Head of caudate nucleus (tissue), 42 donors: Measurements from ENCODE around the gene AOPEP.

Experiments
- DNase-seq, 42 donors: peaks; one replicate each; pipeline versions ENCODE4 v3.0.0 to v3.0.0-alpha.2; 2020 to 2021; ENCODE audit warnings: mixed read lengths in 7 of 42
- intact Hi-C: fragments of 100-400 bp; cut with DNase I; formaldehyde crosslinking; loops from one replicate; pipeline ENCODE4 v1.15.0; 2022

AOPEP gene

DNA sequence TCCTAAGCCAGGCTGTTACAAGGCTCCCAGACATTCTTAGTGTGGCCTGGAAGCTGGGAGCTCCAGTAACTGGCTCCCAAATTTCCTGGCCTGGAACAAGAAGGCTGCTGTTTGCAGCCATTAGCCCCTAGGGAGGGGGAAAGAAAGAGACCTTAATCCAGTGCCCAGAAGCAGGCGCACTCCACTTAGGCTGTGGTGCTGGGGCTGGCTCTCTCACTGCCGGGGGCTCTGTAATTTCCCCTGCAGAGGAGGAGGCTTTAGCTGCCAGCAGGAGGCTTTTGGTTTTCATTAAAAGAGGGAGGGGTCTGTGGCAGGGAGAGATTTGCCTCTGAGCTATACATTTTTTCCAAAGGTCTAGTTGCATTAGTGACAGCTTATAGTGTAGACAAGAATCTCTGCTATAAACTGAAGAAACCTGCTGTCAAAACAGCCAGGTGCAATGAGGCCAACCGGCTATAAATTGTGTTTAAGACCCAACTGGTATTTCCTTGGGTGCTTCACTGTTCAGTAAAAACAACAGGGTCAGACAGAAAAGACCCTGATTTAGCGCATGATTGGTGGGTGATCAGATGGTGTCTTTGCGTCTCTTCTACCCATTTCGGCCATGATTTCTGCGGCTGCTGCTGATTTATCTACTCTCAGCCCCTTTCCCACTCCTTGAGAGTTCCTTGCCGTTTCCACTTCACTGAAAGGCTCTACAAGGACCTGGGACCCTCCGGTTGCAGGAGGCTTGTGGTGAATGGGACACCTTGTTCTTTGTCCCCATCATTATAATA is 254.6 kb downstream of the AOPEP start:
- intact Hi-C loops, result no loop called here
- peak in 1 of 42 donors; percentile 5 for DNase-seq

DNA sequence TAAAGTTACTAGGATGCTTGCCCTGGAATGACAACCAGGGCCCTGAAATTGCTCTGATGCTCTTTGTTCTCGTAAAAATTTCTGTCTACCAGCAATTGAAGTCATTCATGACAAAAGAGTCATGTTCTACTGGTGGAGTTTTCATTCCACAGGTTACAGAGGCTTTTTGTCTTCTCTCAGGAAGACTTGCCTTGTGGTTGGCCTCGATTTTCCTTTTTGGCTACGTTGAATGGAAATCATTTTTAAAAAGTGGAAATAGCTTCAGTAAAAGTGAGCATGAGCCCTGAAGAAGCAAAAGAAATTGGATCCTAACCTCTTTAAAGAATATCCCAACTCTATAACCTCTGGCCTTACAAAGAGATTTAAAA is 255.2 kb downstream of the AOPEP start:
- DNase-seq, result no peak
- intact Hi-C loops, result no loop called here

DNA sequence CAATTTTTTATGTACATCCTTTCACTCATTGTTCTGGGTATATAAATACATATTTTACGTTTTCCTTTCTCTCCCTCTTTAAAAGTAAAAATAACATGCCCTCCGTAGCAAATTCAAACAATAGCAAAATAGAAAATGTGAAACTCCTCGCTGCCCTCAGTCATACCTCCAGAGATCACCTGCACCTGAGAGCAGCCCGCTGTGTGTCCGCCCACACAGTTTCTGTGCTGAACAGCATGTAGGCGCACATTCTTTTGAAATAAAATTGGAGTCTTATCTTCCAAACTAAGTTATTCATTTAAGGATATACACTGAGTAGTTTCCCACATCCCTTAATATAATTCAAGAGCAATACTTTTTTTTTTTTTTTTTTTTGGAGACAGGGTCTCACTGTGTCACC is 255.7 kb downstream of the AOPEP start:
- DNase-seq, result peak in 36 of 42 donors; percentile 29 to 86 (median 58)
- intact Hi-C loops, result no loop called here

GRCh38 chr9:94983552-94983951 is 257.1 kb downstream of the AOPEP start:
- DNase-seq, result no peak
- intact Hi-C loops, result no loop called here

DNA sequence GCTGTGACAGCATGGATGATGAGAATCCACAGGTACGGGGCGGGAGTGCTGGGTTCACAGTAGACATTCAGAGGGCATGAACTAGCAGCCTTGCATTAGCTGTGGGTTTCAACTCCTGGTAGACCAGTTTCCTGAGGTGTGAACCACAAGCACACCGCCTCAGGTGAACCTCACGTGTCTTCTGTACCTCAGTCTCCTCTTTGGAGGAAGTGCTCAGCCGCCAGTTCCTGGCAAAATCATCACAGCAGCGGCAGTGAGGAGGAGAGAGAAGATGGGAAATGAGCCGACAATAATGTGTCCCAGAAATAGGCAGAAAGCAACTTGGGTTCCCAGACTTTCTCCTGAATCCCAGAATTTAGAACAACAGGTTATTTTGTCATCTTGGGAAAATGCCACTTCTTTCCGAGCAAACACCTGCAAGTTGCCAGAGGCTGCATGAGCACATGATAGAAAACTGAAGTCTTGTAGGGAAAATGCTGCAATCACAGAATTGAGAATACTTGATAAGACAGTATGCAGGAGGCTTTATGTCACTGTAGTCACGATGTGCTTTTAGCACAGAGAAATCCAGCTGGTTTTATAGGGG is 258.5 kb downstream of the AOPEP start:
- peak in 20 of 42 donors; percentile 11 to 73 (median 38) for DNase-seq
- intact Hi-C loops, result no loop called here

DNA sequence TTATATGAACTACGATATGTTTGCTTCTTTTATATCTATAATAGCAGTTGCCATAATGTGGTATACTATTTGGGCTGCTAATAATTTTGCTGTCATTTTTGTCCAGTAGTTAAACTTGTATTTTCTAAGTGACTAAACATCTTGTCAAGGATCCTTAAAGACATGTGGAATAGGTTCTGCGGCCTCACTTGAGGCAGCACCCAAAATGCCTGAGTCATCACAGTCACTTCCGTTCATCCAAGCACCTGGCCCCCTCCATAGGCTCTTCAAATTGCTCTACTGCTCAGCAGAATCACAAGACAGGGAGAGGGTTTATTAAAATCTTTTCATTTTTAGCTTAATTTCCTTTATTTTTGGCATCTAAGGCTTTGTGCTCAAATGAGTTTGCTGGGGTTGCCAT is 259.1 kb downstream of the AOPEP start:
- intact Hi-C loops, result no loop called here
- no peak for DNase-seq

GRCh38 chr9:94987731-94988130 is 261.2 kb downstream of the AOPEP start:
- no peak for DNase-seq

GRCh38 chr9:94990897-94991561 is 264.5 kb downstream of the AOPEP start:
- no peak for DNase-seq
- intact Hi-C loops, result loop anchor here (5.0 kb wide), 1 partner anchor 309 kb away; no protein-coding TSS in a partner anchor

More at GRCh38 chr9:94987731-94988130, 261.2 kb downstream of the AOPEP start:
- intact Hi-C loops, result no loop called here

- no peak for DNase-seq
- intact Hi-C loops, result loop anchor here (5.0 kb wide), 1 partner anchor 310 kb away; no protein-coding TSS in a partner anchor
These were observed 265.7 kb downstream of the AOPEP start for GRCh38 chr9:94991961-94992907.

DNA sequence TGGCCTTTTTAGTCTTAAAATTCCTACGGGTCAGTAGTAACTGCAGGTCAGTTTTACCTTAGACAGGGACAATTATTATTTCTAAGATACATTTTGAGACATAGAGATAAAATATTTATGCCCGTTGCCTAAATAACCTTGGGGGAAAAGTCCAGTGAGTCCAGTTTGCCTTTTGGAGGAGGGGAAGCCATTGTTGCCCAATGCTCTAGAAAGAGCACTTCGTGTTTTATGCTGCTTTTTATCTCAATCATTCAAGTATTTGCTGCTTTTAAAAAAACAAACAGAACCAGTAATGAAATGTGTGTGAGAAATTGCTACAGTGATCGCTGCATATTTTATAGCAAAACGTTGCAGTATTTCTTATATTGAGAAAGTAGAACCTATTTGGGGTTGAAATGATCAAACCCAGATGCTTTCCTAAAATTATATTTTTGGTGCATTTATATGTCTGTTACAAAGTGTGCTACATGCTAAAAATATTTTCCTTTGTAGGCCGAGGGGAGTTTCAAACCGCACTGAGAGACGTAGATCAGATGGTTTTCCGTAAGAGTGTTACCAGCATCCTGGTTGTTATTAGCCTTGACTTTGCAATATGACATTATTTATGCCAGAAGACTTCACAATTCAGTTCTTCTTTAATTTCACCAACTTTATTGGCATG is 266.8 kb downstream of the AOPEP start:
- intact Hi-C loops, result loop anchor here (5.0 kb wide), 1 partner anchor 311 kb away; no protein-coding TSS in a partner anchor
- no peak for DNase-seq

DNA sequence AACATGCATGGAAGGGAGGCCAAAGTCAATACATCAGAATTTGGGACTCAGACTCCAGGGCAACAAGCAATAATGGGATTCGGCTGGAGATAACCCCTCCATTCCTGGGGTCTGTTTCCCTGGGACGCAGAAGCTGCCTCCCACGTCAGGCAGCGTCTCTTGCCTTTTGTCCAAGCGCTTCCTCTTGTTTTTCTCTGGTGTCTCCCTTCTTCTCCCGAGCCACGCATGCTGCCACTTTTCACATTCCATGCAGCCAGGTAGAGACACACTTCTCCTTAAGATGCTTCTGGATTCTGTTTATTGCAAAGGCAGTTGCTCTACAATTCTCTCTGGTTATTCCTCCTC is 267.3 kb downstream of the AOPEP start:
- intact Hi-C loops, result loop anchor here (5.0 kb wide), 1 partner anchor 311 kb away; no protein-coding TSS in a partner anchor

DNA sequence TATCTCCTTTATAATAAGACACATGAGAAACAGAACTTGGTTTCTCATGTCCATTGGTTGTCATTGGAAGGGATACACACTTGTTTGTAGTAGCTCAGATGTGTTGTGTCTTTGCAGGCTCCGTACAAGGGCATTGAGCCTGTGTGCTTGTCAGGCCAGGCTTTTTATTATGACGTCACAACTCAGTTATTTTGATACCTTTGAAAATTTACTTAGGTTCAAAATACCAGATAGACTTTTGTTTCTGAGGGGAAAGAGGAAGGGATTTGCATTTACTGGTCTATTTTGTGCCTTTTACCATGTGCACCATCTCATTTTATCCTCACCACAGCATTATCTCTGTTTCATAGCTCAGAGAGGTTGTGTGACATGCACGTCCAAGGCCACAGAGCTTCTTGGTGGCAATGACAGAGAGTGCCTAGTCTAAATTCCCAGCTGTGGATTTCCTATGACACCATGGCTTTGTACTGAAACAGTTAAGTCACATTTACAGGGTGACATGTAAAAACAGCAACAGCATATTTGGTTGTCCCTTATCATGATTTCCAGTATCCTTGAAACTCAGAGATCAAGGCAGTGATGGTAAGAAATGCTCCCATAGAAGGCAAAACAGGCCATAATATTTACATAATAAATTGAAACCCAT is 268.7 kb downstream of the AOPEP start:
- no peak for DNase-seq
- intact Hi-C loops, result no loop called here

More for the DNA sequence above, 267.3 kb downstream of the AOPEP start:
- DNase-seq, result no peak

GRCh38 chr9:94996641-94997040 is 270.1 kb downstream of the AOPEP start:
- intact Hi-C loops, result no loop called here
- no peak for DNase-seq

DNA sequence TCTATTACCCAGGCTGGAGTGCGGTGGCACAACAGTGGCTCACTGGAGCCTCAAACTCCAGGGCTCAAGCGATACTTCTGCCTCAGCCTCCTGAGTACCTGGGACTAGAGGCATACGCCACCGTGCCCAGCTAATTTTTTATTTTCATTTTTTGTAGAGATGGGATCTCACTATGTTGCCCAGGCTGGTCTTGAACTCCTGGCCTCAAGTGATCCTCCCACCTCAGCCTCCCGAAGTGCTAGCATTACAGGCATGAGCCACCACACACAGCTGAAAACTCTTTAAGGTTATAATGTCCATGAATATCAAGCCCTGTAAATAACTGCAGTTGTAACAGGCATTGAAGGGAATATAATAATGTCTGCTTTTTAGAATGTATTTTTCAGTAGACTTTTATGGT is 271.2 kb downstream of the AOPEP start:
- no peak for DNase-seq
- intact Hi-C loops, result no loop called here

- DNase-seq, result no peak
- intact Hi-C loops, result no loop called here
These were observed 273.3 kb downstream of the AOPEP start for GRCh38 chr9:94999832-95000231.

- DNase-seq, result no peak
- intact Hi-C loops, result no loop called here
These were observed 274.3 kb downstream of the AOPEP start for GRCh38 chr9:95000821-95001220.

- intact Hi-C loops, result no loop called here
- no peak for DNase-seq
These were observed 275.2 kb downstream of the AOPEP start for GRCh38 chr9:95001720-95002119.
